HG02973 (cell line): Measurements from ENCODE around the gene MPV17L.
"Not testable (repeated sequence)": the region's sequence is repeated elsewhere in the genome, so short reads cannot be mapped to it uniquely, and the experiment has no call there.

Experiments used
- ATAC-seq: cut with Tn5 transposase; IDR thresholded peaks from one replicate; pipeline ENCODE4 v1.9.1; 2021; ENCODE audit warnings: moderate library complexity; ENCODE audit not compliant: unreplicated experiment

MPV17L gene

GRCh38 chr16:15395631-15396508, at the start of gene MPV17L:
MPV17L (plus strand) TSS chr16:15395754; CDS start chr16:15395898, 144 bp downstream.
- ATAC-seq = not testable (repeated sequence)

GRCh38 chr16:15348721-15349120, 46.8 kb upstream of the MPV17L start:
- ATAC-seq = not testable (repeated sequence)

GRCh38 chr16:15351251-15351650, 44.3 kb upstream of the MPV17L start:
- not testable (repeated sequence) for ATAC-seq

GRCh38 chr16:15351745-15352144, 43.8 kb upstream of the MPV17L start:
- not testable (repeated sequence) for ATAC-seq

DNA sequence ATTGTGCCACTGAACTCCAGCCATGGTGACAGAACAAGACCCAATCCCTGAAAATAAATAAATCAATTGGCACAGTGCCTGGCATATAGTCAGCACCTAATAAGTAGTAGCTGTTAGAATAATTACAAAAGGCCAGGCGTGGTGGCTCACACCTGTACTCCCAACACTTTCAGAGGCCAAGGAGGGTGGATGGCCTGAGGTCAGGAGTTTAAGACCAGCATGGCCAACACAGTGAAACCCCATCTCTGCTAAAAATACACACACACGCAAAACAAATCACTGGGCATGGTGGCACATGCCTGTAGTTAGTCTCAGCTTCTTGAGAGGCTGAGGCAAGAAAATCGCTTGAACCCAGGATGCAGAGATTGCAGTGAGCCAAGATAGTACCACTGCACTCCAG, 42.7 kb upstream of the MPV17L start:
- not testable (repeated sequence) for ATAC-seq

DNA sequence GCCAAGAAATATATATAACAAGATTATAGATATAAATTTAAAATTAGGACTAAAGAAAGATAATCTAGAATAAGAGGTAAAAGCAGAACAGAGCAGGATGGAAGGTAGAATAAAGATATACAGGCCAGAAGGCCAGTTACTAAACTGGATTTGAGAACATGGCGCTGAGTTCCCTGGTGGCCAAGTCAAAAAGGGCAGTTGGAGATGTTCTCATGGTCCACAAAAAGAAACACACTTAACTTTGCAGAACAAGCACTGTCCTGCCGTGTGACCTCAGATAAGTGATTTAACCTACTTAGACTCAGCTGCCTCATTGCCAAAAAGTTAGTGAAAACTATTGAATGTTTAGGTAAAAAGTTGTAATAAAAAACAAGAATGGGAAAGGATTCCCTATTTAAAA, 40.7 kb upstream of the MPV17L start:
- not testable (repeated sequence) for ATAC-seq

DNA sequence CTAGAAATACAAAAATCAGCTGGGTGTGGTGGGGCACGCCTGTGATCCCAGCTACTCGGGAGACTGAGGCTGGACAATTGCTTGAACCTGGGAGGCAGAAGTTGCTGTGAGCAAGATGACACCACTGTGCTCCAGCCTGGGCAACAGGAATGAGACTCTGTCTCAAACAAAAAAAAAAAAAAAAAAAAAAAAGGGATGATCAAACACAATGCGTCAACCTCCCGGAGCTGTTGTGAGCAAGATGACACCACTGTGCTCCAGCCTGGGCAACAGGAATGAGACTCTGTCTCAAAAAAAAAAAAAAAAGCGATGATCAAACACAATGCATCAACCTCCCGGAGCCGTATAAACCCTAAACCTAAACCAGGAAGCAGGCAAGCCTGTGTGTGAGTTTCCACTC, 38.1 kb upstream of the MPV17L start:
- not testable (repeated sequence) for ATAC-seq

DNA sequence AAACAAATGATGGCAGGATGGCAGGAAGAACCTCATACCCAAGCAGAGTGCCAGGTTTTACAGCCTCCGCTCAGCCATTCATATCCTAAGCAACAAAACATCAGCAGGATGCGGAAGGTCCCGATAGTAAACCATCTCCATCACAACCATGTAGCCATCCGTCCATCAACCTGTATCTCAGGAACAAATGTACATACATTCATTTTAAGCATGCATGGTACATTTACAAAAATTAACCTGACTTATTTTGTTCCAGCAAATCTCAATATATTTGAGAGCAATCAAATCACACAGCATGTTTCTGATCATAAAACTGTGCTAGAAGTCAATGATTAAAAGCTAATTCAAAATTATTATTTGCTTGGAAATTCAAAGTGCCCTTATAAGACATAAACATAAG, 17.4 kb upstream of the MPV17L start, which contains the start of gene NPIPA5:
Gene NPIPA5 (minus strand): TSS at position 101 of the 400 bp plus-strand sequence. CDS start 0 bp downstream, at position 101.
- not testable (repeated sequence) for ATAC-seq

GRCh38 chr16:15382810-15383209, 12.7 kb upstream of the MPV17L start:
- ATAC-seq = not testable (repeated sequence)

DNA sequence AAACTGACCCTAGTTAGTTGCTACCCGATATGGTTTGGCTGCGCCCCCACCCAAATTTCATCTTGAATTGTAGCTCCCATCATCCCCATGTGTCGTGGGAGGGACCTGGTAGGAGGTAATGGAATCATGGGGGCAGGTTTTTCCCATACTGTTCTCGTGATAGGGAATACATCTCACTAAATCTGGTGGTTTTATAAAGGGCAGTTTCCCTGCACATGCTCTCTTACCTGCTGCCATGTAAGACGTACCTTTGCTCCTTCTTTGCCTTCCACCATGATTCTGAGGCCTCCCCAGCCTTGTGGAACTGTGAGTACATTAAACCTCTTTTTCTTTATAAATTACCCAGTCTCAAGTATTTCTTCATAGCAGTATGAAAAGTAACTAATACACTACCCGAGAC, 7.5 kb upstream of the MPV17L start:
- ATAC-seq = not testable (repeated sequence)

GRCh38 chr16:15389916-15390315, 5.6 kb upstream of the MPV17L start:
- ATAC-seq = not testable (repeated sequence)

DNA sequence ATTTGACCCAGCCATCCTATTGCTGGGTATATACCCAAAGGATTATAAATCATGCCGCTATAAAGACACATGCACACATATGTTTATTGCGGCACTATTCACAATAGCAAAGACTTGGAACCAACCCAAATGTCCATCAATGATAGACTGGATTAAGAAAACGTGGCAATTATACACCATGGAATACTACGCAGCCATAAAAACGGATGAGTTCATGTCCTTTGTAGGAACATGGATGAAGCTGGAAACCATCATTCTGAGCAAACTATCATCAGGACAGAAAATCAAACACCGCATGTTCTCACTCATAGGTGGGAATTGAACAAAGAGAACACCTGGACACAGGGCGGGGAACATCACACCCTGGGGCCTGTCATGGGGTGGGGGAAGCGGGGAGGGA, 2.5 kb upstream of the MPV17L start:
- not testable (repeated sequence) for ATAC-seq

GRCh38 chr16:15396509-15396829, 915 bp downstream of the MPV17L start:
- not testable (repeated sequence) for ATAC-seq

DNA sequence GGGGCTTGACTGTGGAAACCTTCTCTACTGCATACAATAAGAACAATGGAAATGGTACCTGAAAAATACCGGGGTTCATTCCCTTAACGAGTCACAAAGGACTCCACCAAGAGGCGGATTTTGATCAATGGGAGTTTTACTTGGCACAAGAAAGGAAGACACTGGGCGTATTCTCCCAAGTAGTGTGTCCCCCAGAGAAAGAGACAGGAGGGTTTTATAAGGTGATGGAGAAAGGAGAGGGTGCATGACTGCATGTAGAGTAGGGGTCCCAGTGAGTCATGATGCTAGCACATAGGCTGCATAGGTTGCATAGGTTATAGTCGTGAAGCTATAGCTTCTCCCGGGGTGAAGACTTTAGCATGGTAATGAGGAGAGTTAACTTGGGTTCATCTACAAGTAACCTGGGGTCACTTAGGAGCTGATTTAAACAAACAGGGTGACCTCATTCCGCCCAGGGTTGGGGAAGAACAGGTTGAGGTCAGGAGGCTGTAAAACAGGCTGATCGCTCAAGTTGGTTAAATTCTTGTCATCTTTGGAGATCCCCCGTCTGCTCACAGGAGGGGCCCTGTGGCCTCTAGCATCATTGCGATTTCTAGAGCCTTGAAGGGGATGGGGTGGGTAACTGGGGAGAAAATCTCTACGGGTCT, 1.5 kb downstream of the MPV17L start:
- no peak for ATAC-seq

- ATAC-seq = no peak
Observed at GRCh38 chr16:15398618-15399316, 3.2 kb downstream of the MPV17L start.

- ATAC-seq = no peak
Observed at GRCh38 chr16:15399317-15399716, 3.8 kb downstream of the MPV17L start.

DNA sequence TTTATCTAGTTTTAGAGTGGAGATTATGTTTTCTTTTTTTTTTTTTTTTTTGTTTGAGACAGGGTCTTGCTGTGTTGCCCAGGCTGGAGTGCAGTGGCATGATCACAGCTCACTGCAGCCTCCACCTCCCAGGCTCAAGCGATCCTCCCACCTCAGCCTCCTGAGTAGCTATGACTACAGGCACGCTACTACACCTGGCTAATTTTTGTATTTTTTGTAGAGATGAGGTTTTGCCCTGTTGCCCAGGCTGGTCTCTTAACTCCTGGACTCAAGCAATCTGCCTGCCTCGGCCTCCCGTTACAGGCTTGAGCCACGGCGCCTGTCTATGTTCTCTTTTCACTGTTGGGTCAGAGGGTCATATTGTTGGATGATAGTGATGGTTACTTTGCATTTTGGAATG, 4.8 kb downstream of the MPV17L start:
- not testable (repeated sequence) for ATAC-seq

DNA sequence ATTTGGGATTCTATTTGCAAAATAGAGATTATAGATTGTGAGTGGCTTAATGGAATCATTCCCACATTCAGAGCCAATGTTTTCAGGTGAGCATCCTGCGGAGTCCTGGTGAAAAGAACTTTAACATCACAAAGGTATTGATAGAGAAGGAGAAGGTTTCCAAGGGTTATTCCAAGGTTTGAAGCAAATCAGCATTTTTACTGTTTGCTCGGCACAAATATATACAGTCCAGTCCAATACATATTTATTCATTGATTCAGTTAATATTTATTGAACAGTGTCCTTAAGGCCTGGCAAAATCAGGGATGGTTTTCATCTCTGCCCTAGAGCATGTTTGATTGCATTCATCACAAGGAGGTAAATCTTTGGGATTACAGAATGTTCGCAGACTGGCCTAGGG, 6.4 kb downstream of the MPV17L start:
- ATAC-seq = no peak

GRCh38 chr16:15403392-15403995, 7.9 kb downstream of the MPV17L start:
- ATAC-seq = no peak

DNA sequence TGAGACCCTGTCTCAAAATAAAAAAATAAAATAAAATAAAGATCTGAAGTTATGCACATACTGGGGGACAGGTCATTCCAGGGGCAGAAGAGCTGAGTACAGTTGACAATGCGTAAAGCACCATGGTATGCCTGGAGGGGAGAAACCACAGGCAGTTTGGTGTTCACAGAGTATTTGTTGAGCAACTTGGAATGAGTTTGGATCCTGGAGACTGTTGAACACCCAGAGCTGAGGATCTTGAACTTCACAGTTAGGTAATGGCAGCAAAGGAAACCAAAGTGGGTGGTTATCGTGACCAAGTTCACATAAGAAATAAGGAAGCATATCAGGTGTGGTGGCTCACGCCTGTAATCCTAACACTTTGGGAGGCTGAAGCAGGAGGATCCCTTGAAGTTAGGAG, 8.5 kb downstream of the MPV17L start:
- ATAC-seq = not testable (repeated sequence)

GRCh38 chr16:15404792-15405191, 9.2 kb downstream of the MPV17L start:
- no peak for ATAC-seq
